ENCODE data around the gene IRF5.
A peak's percentile ranks its signal among the peaks of the same experiment; 100 is the strongest.

Gene IRF5

GRCh38 chr7:128910569-128910945 is 27.2 kb upstream of the IRF5 start, which contains the start of gene KCP:
Gene KCP, minus strand, starts transcription at chr7:128910709. Its CDS starts 33 bp downstream, at chr7:128910676.
- no peak for TF ChIP-seq OVOL3 (tag by site-specific recombination; IDR thresholded peaks at IDR 0.05)
- H3K27ac ChIP-seq (ENCODE audit: extremely low read depth, low read depth, low read length), result 0 out of 2 replicates have a peak within 1 kb of the TSS, but pooled peaks have one; percentile 14
- no peaks in the 10 kb centered on the region for H3K4me1 ChIP-seq (ENCODE audit: control insufficient read depth, insufficient read depth, low read length)
- H3K4me3 ChIP-seq (ENCODE audit: low read depth, low read length), result no peak within 1 kb of the TSS
- H3K9me3 ChIP-seq (ENCODE audit: control insufficient read depth, insufficient read depth, low read depth, low read length), result no peaks in the 10 kb centered on the region
- ChIA-PET POLR2A (no interaction called here), CTCF (interaction anchor here (0.5 to 0.6 kb wide), 2 partner anchors 307 to 360 kb away, joined by 3 read pairs; no protein-coding TSS in a partner anchor)
- no peaks in the 10 kb centered on the region for H3K36me3 ChIP-seq (ENCODE audit: control insufficient read depth in 2 of 2, insufficient read depth in 1 of 2, low read length in 2 of 2)

GRCh38 chr7:128911423-128912031 is 26.2 kb upstream of the IRF5 start:
- TF ChIP-seq SP2 (tag by site-specific recombination; IDR thresholded peaks at IDR 0.05) (peak; percentile 76), ZNF404 (tag by site-specific recombination; IDR thresholded peaks at IDR 0.05) (no peak), ZNF341 (tag by site-specific recombination; IDR thresholded peaks at IDR 0.05; ENCODE audit: low read depth) (peak; percentile 83), ZNF558 (tag by site-specific recombination; IDR thresholded peaks at IDR 0.05) (no peak), ZNF350 (tag by site-specific recombination; IDR thresholded peaks at IDR 0.05) (no peak), ZNF138 (tag by site-specific recombination; IDR thresholded peaks at IDR 0.05; ENCODE audit: borderline replicate concordance) (no peak), ZBTB17 (tag by site-specific recombination; IDR thresholded peaks at IDR 0.05) (0 out of 2 replicates have a peak, but pooled peaks have one; percentile 33), ZIC2 (tag by site-specific recombination; IDR thresholded peaks at IDR 0.05) (peak; percentile 37; the same call in 1 of the 2 replicates), ZBTB20 (tag by site-specific recombination; IDR thresholded peaks at IDR 0.05) (peak; percentile 94), PATZ1 (tag by site-specific recombination; IDR thresholded peaks at IDR 0.05) (peak; percentile 37), ZBTB8A (tag by site-specific recombination; IDR thresholded peaks at IDR 0.05) (peak; percentile 44), ZSCAN5A (tag by site-specific recombination; IDR thresholded peaks at IDR 0.05) (no peak), GLIS2 (tag by site-specific recombination; IDR thresholded peaks at IDR 0.05) (0 out of 2 replicates have a peak, but pooled peaks have one; percentile 30), ZNF692 (tag by site-specific recombination; IDR thresholded peaks at IDR 0.05) (peak; percentile 98), ZFP69B (tag by site-specific recombination; IDR thresholded peaks at IDR 0.05) (peak; percentile 98)
- TF ChIP-seq, protein P1, sequence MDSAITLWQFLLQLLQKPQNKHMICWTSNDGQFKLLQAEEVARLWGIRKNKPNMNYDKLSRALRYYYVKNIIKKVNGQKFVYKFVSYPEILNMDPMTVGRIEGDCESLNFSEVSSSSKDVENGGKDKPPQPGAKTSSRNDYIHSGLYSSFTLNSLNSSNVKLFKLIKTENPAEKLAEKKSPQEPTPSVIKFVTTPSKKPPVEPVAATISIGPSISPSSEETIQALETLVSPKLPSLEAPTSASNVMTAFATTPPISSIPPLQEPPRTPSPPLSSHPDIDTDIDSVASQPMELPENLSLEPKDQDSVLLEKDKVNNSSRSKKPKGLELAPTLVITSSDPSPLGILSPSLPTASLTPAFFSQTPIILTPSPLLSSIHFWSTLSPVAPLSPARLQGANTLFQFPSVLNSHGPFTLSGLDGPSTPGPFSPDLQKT (IDR thresholded peaks at IDR 0.05; ENCODE audit: borderline replicate concordance, low read depth, low read length), result no peak
- CTCF ChIA-PET, result interaction anchor here (0.7 to 0.9 kb wide), 2 partner anchors 180 to 298 kb away, joined by 3 to 7 read pairs; no protein-coding TSS in a partner anchor
- H3K4me1 ChIP-seq (ENCODE audit: control insufficient read depth, insufficient read depth, low read length), result no peaks in the 10 kb centered on the region
- POLR2A ChIA-PET, result no interaction called here
- no peaks in the 10 kb centered on the region for H3K36me3 ChIP-seq (ENCODE audit: control insufficient read depth in 2 of 2, insufficient read depth in 1 of 2, low read length in 2 of 2)
- no peak overlapping the region for H3K4me3 ChIP-seq (ENCODE audit: low read depth, low read length)
- no peaks in the 10 kb centered on the region for H3K9me3 ChIP-seq (ENCODE audit: control insufficient read depth, insufficient read depth, low read depth, low read length)
- H3K27ac ChIP-seq (ENCODE audit: extremely low read depth, low read depth, low read length), result 0 out of 2 replicates have a peak overlapping the region, but pooled peaks have one; percentile 14

Measured in HEK293 (cell line).